NCI-H2107 (cell line): ENCODE measurements around the gene SLC1A2.

ENCODE experiments used
- DNase-seq: peaks from one replicate; lab custom pipeline; 2025; lab: John Stamatoyannopoulos, UW

Gene SLC1A2

GRCh38 chr11:35419184-35419829 lies at the start of gene SLC1A2:
SLC1A2 (minus strand) TSS chr11:35419558; CDS start chr11:35418966, 592 bp downstream.
- DNase-seq: no peak

GRCh38 chr11:35466058-35466457 lies 46.7 kb upstream of the SLC1A2 start:
- no peak for DNase-seq

- DNase-seq: no peak
Measured at GRCh38 chr11:35464308-35464707, 45.0 kb upstream of the SLC1A2 start.

GRCh38 chr11:35463331-35463751 lies 44.0 kb upstream of the SLC1A2 start:
- DNase-seq: no peak

- DNase-seq: no peak
Measured at GRCh38 chr11:35461917-35462538, 42.7 kb upstream of the SLC1A2 start.

GRCh38 chr11:35459489-35459888 lies 40.1 kb upstream of the SLC1A2 start:
- no peak for DNase-seq

- DNase-seq: no peak
Measured at GRCh38 chr11:35458846-35459245, 39.5 kb upstream of the SLC1A2 start.

GRCh38 chr11:35454362-35454761 lies 35.0 kb upstream of the SLC1A2 start:
- DNase-seq: no peak

- DNase-seq: no peak
Measured at GRCh38 chr11:35436581-35437250, 17.4 kb upstream of the SLC1A2 start.

- no peak for DNase-seq
Measured at GRCh38 chr11:35433588-35433987, 14.2 kb upstream of the SLC1A2 start.

GRCh38 chr11:35432464-35432863 lies 13.1 kb upstream of the SLC1A2 start:
- DNase-seq: no peak

- DNase-seq: no peak
Measured at GRCh38 chr11:35427071-35427470, 7.7 kb upstream of the SLC1A2 start.

GRCh38 chr11:35426351-35426750 lies 7.0 kb upstream of the SLC1A2 start:
- no peak for DNase-seq

GRCh38 chr11:35425603-35426212 lies 6.3 kb upstream of the SLC1A2 start:
- DNase-seq: no peak

GRCh38 chr11:35424157-35424940 lies 5.0 kb upstream of the SLC1A2 start:
- DNase-seq: no peak

- no peak for DNase-seq
Measured at GRCh38 chr11:35420371-35420770, 1.0 kb upstream of the SLC1A2 start.

GRCh38 chr11:35419830-35420333 lies 524 bp upstream of the SLC1A2 start:
- DNase-seq: no peak

- DNase-seq: no peak
Measured at GRCh38 chr11:35418282-35419183, 825 bp downstream of the SLC1A2 start.

- no peak for DNase-seq
Measured at GRCh38 chr11:35415487-35415886, 3.9 kb downstream of the SLC1A2 start.

- no peak for DNase-seq
Measured at GRCh38 chr11:35414776-35415175, 4.6 kb downstream of the SLC1A2 start.

- DNase-seq: no peak
Measured at GRCh38 chr11:35414311-35414710, 5.0 kb downstream of the SLC1A2 start.
